CD4-positive, CD25-positive, alpha-beta regulatory T cell (primary cell): ENCODE results near the gene CCSER1. TPM values are rescaled to one million over a fixed set of nuclear protein-coding genes. Genes with fewer than 3 reads are reported as not detected.
"Not testable (repeated sequence)": the region's sequence is repeated elsewhere in the genome, so short reads cannot be mapped to it uniquely, and the experiment has no call there.

ENCODE experiments used
- ATAC-seq, 2 donors: fragments of 150-1000 bp; cut with Tn5 transposase; one replicate each; pipeline ENCODE4 v1.10.0; 2021; ENCODE audit warnings: low read depth in 2 of 2, moderate number of reproducible peaks in 2 of 2, moderate library complexity in 1 of 2
- DNase-seq, 3 donors: peaks; one replicate each; pipeline versions ENCODE4 v3.0.0 to v3.0.0-alpha.2; 2012 to 2022; ENCODE audit warnings: mixed read lengths in 1 of 3
- H3K27ac ChIP-seq: one replicate; pipeline ENCODE4 v1.7.0; 2013; ENCODE audit warnings: mild to moderate bottlenecking, low read length; ENCODE audit not compliant: insufficient read depth, poor library complexity, severe bottlenecking
- H3K27me3 ChIP-seq: one replicate; pipeline ENCODE4 v1.7.0; 2013; ENCODE audit warnings: low read length; ENCODE audit not compliant: control insufficient read depth, insufficient read depth
- H3K36me3 ChIP-seq: one replicate; pipeline ENCODE4 v1.7.0; 2013; ENCODE audit warnings: mild to moderate bottlenecking, low read length, moderate library complexity; ENCODE audit not compliant: control insufficient read depth, insufficient read depth
- H3K4me1 ChIP-seq: 2 replicates; pipeline ENCODE4 v1.7.0; 2013; ENCODE audit warnings: mild to moderate bottlenecking, low read length; ENCODE audit not compliant: insufficient read depth, control insufficient read depth, poor library complexity, severe bottlenecking
- H3K4me3 ChIP-seq: one replicate; pipeline ENCODE4 v1.7.0; 2013; ENCODE audit warnings: low read depth, mild to moderate bottlenecking, low read length, moderate library complexity
- H3K9me3 ChIP-seq, 2 experiments: 1 replicate in 1 of 2; 2 replicates in 1 of 2; pipeline ENCODE4 v1.7.0; 2013; ENCODE audit warnings: low read length in 2 of 2, mild to moderate bottlenecking in 1 of 2, moderate library complexity in 1 of 2; ENCODE audit not compliant: control insufficient read depth in 2 of 2
- H3K27ac Mint-ChIP-seq, 3 donors: one replicate each; pipeline ENCODE4 v1.8.0; 2020 to 2022; ENCODE audit warnings: mild to moderate bottlenecking in 3 of 3, mixed read lengths in 3 of 3, moderate library complexity in 2 of 3
- H3K27me3 Mint-ChIP-seq: one replicate; pipeline ENCODE4 v1.8.0; 2022; ENCODE audit warnings: mild to moderate bottlenecking, mixed read lengths
- H3K36me3 Mint-ChIP-seq: one replicate; pipeline ENCODE4 v1.8.0; 2020; ENCODE audit warnings: mixed read lengths
- H3K4me1 Mint-ChIP-seq, 4 donors: one replicate each; pipeline ENCODE4 v1.8.0; 2020 to 2022; ENCODE audit warnings: mixed read lengths in 4 of 4, mild to moderate bottlenecking in 1 of 4
- H3K4me3 Mint-ChIP-seq, 4 donors: one replicate each; pipeline ENCODE4 v1.8.0; 2020 to 2022; ENCODE audit warnings: mild to moderate bottlenecking in 4 of 4, mixed read lengths in 4 of 4, moderate library complexity in 3 of 4
- H3K9me3 Mint-ChIP-seq, 7 donors: one replicate each; pipeline ENCODE4 v1.8.0; 2020 to 2022; ENCODE audit warnings: mixed read lengths in 7 of 7, mild to moderate bottlenecking in 3 of 7, moderate library complexity in 2 of 7
- polyA plus RNA-seq, 4 donors: library from polyadenylated mRNA; unstranded; fragments of 300-500 nt; fragmentation: Illumina TruSeq; gene quantifications; one replicate each; pipeline ENCODE4 v1.2.3, GENCODE V29; 2021
- total RNA-seq: library from RNA; stranded (reverse); gene quantifications from one replicate; pipeline ENCODE4 v1.2.3, GENCODE V29; 2022

The CCSER1 gene
- total and polyA plus RNA-seq, 5 donors from 2014 or later = 0.20 to 0.60 TPM; not detected in 3

DNA sequence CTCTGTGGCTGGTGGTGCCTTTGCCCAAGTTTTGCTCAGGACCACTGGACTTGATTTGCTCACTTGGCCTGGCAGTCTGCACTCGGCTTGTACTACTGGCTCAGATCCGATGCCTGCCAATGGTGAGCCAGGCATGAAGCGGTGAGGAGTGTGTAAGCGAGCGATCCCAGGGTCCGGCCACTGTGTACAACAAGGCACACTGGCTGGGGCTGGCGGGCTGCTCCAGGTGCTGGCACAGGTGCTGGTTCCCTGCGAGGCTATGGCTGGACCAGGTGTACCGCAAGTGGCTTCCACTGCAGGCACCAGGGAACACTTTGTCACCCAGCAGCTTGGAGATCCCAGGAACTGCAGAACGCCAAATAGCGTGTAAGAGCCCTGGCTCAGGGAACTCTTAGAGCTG lies 329.7 kb downstream of the CCSER1 start:
- Mint-ChIP-seq H3K9me3 (peaks cover 0 to 10% (median 2%) of the 10 kb centered on the region in 7 donors), H3K4me1 (no peaks in the 10 kb centered on the region), H3K27ac (no peak overlapping the region), H3K27me3 (no peaks in the 10 kb centered on the region), H3K36me3 (no peaks in the 10 kb centered on the region), H3K4me3 (no peak overlapping the region)
- no peaks in the 10 kb centered on the region for H3K36me3 ChIP-seq
- no peak overlapping the region for H3K27ac ChIP-seq
- H3K4me3 ChIP-seq = no peak overlapping the region
- H3K27me3 ChIP-seq = no peaks in the 10 kb centered on the region
- DNase-seq (no peak), ATAC-seq (no peak)
- no peaks in the 10 kb centered on the region for H3K4me1 ChIP-seq
- H3K9me3 ChIP-seq = peaks cover 0 to 3% of the 10 kb centered on the region in 2 experiments

GRCh38 chr4:90457817-90458216 lies 330.6 kb downstream of the CCSER1 start:
- H3K4me1 Mint-ChIP-seq = no peaks in the 10 kb centered on the region
- Histone ChIP-seq H3K27ac (no peak overlapping the region), H3K4me1 (no peaks in the 10 kb centered on the region), H3K36me3 (no peaks in the 10 kb centered on the region), H3K27me3 (no peaks in the 10 kb centered on the region), H3K9me3 (peaks cover 0 to 3% of the 10 kb centered on the region in 2 experiments), H3K4me3 (no peak overlapping the region)
- H3K27me3 Mint-ChIP-seq = no peaks in the 10 kb centered on the region
- no peak overlapping the region for H3K4me3 Mint-ChIP-seq
- H3K36me3 Mint-ChIP-seq = no peaks in the 10 kb centered on the region
- H3K27ac Mint-ChIP-seq = no peak overlapping the region
- peaks cover 0 to 10% (median 2%) of the 10 kb centered on the region in 7 donors for H3K9me3 Mint-ChIP-seq
- DNase-seq = no peak
- ATAC-seq = no peak

- no peaks in the 10 kb centered on the region for H3K27me3 ChIP-seq
- no peaks in the 10 kb centered on the region for H3K4me1 Mint-ChIP-seq
- no peaks in the 10 kb centered on the region for H3K36me3 ChIP-seq
- DNase-seq (no peak), ATAC-seq (no peak)
- H3K27me3 Mint-ChIP-seq = no peaks in the 10 kb centered on the region
- no peaks in the 10 kb centered on the region for H3K4me1 ChIP-seq
- no peak overlapping the region for H3K4me3 ChIP-seq
- H3K4me3 Mint-ChIP-seq = no peak overlapping the region
- H3K9me3 Mint-ChIP-seq = peaks cover 0 to 7% (median 2%) of the 10 kb centered on the region in 7 donors
- no peaks in the 10 kb centered on the region for H3K36me3 Mint-ChIP-seq
- no peak overlapping the region for H3K27ac ChIP-seq
- H3K9me3 ChIP-seq = peaks cover 0 to 3% of the 10 kb centered on the region in 2 experiments
- no peak overlapping the region for H3K27ac Mint-ChIP-seq
These were observed 331.4 kb downstream of the CCSER1 start for GRCh38 chr4:90458576-90458975.

- no peak overlapping the region for H3K27ac ChIP-seq
- DNase-seq (no peak), ATAC-seq (no peak)
- no peaks in the 10 kb centered on the region for H3K9me3 ChIP-seq
- peaks cover 0 to 1% (median 0%) of the 10 kb centered on the region in 7 donors for H3K9me3 Mint-ChIP-seq
- no peaks in the 10 kb centered on the region for H3K4me1 ChIP-seq
- H3K27ac Mint-ChIP-seq = no peak overlapping the region
- H3K4me1 Mint-ChIP-seq = no peaks in the 10 kb centered on the region
- H3K27me3 ChIP-seq = no peaks in the 10 kb centered on the region
- H3K36me3 ChIP-seq = no peaks in the 10 kb centered on the region
- H3K4me3 Mint-ChIP-seq = no peak overlapping the region
- H3K27me3 Mint-ChIP-seq = no peaks in the 10 kb centered on the region
- H3K36me3 Mint-ChIP-seq = no peaks in the 10 kb centered on the region
- no peak overlapping the region for H3K4me3 ChIP-seq
These were observed 347.3 kb downstream of the CCSER1 start for GRCh38 chr4:90474484-90474883.

- no peak overlapping the region for H3K4me3 ChIP-seq
- H3K27me3 ChIP-seq = no peaks in the 10 kb centered on the region
- peaks cover 0 to 9% (median 2%) of the 10 kb centered on the region in 7 donors for H3K9me3 Mint-ChIP-seq
- H3K4me1 Mint-ChIP-seq = no peaks in the 10 kb centered on the region
- no peak for ATAC-seq
- H3K36me3 Mint-ChIP-seq = no peaks in the 10 kb centered on the region
- H3K4me1 ChIP-seq = no peaks in the 10 kb centered on the region
- H3K9me3 ChIP-seq = no peaks in the 10 kb centered on the region
- no peaks in the 10 kb centered on the region for H3K36me3 ChIP-seq
- no peaks in the 10 kb centered on the region for H3K27me3 Mint-ChIP-seq
- no peak overlapping the region for H3K27ac ChIP-seq
- H3K27ac Mint-ChIP-seq = peak overlapping the region in 1 of 3 donors; percentile 45
- no peak overlapping the region for H3K4me3 Mint-ChIP-seq
- DNase-seq = no peak
These were observed 348.8 kb downstream of the CCSER1 start for GRCh38 chr4:90476019-90476418.

DNA sequence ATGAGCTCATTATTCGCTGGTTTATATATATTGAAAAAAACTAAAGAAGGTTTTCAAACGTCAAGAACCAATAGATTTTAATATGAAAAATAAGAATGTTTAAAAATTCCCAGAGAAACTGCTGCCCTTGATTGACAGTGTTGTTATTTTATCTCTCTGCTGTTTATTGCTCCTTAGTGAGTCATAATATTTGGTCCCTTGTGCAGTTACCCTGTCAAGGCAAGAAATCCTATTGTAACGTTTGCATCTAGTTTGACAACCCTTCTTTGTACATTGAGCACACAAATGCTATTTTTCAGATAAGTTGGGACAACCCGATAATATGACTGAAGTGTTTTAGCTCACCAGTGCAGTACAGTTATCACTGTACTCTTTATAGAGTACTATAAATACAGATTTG lies 349.4 kb downstream of the CCSER1 start:
- Histone ChIP-seq H3K9me3 (no peaks in the 10 kb centered on the region), H3K27me3 (no peaks in the 10 kb centered on the region), H3K4me1 (no peaks in the 10 kb centered on the region), H3K36me3 (no peaks in the 10 kb centered on the region), H3K4me3 (no peak overlapping the region), H3K27ac (no peak overlapping the region)
- no peaks in the 10 kb centered on the region for H3K4me1 Mint-ChIP-seq
- DNase-seq (no peak), ATAC-seq (no peak)
- peaks cover 0 to 12% (median 2%) of the 10 kb centered on the region in 7 donors for H3K9me3 Mint-ChIP-seq
- no peak overlapping the region for H3K4me3 Mint-ChIP-seq
- no peaks in the 10 kb centered on the region for H3K27me3 Mint-ChIP-seq
- no peak overlapping the region for H3K27ac Mint-ChIP-seq
- no peaks in the 10 kb centered on the region for H3K36me3 Mint-ChIP-seq

DNA sequence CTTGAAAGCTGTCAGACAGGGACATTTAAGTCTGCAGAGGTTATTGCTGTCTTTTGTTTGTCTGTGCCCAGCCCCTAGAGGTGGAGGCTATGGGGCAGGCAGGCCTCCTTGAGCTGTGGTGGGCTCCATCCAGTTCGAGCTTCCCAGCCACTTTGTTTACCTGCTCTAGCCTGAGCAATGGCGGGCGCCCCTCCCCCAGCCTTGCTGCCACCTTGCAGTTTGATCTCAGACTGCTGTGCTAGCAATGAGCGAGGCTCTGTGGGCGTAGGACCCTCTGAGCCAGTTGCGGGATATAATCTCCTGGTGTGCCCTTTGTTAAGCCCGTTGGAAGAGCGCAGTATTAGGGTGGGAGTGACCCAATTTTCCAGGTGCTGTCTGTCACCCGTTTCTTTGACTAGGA lies 357.7 kb downstream of the CCSER1 start:
- not testable (repeated sequence) for H3K36me3 Mint-ChIP-seq, H3K4me1 Mint-ChIP-seq, ATAC-seq, H3K36me3 ChIP-seq, H3K4me3 Mint-ChIP-seq, H3K27ac ChIP-seq, H3K4me1 ChIP-seq, H3K27me3 ChIP-seq, DNase-seq, H3K27ac Mint-ChIP-seq, H3K9me3 ChIP-seq, H3K27me3 Mint-ChIP-seq, H3K4me3 ChIP-seq
- H3K9me3 Mint-ChIP-seq = peaks cover 1 to 25% (median 7%) of the 10 kb centered on the region in 7 donors

GRCh38 chr4:90486346-90486745 lies 359.2 kb downstream of the CCSER1 start:
- Mint-ChIP-seq H3K4me1 (no peaks in the 10 kb centered on the region), H3K27me3 (no peaks in the 10 kb centered on the region), H3K9me3 (peaks cover 1 to 26% (median 7%) of the 10 kb centered on the region in 7 donors), H3K36me3 (no peaks in the 10 kb centered on the region), H3K27ac (no peak overlapping the region), H3K4me3 (no peak overlapping the region)
- ATAC-seq (no peak), DNase-seq (no peak)
- no peaks in the 10 kb centered on the region for H3K36me3 ChIP-seq
- no peaks in the 10 kb centered on the region for H3K4me1 ChIP-seq
- no peak overlapping the region for H3K27ac ChIP-seq
- H3K4me3 ChIP-seq = no peak overlapping the region
- H3K27me3 ChIP-seq = no peaks in the 10 kb centered on the region
- peaks cover 0 to 2% of the 10 kb centered on the region in 2 experiments for H3K9me3 ChIP-seq
